HG03439 (cell line): ENCODE data around the gene TRMO.

Experiments
- ATAC-seq: cut with Tn5 transposase; IDR thresholded peaks from one replicate; pipeline ENCODE4 v1.9.1; 2021; ENCODE audit warnings: mild to moderate bottlenecking, moderate library complexity; ENCODE audit not compliant: unreplicated experiment

Gene TRMO

DNA sequence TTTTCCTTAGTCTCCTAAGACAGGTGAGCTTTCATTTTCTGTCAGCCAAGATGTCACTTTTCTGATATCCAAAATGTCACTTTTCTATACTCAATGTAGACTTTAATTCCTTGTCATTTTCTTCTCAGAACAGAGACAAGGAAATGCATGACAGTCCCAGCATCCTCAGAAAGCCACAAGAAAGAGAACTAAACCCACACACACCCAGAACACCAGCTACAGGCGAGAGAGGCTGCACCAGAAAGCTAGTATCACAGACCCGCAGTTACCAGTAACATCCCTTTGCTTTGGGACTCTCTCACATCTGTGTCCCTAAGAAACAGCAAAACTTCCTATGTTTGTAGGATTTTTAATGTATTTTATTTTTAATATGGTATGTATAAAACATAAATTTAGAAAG, 17.1 kb downstream of the TRMO start:
- ATAC-seq: no peak

GRCh38 chr9:97904725-97905124, 17.6 kb downstream of the TRMO start:
- ATAC-seq: no peak

DNA sequence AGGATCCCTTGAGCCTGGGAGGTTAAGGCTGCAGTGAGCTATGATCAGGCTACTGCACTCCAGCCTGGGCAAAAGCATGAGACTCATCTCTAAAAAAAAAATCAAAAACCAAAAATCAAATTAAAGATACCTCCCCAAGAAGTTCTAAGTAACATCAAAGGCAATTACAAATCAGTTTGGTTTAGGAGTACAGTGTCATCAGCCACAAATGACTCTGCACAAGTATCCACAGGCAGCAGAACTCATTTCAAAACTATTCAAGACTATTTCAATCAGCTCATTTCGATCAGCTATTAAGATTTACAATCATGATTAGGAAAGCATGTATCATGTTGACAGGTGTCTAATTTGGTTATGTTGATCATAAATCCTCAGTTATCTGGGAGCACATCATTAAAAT, 19.1 kb downstream of the TRMO start:
- ATAC-seq: no peak

GRCh38 chr9:97900738-97901565, 21.3 kb downstream of the TRMO start:
- ATAC-seq: no peak

- no peak for ATAC-seq
These were observed 22.1 kb downstream of the TRMO start for GRCh38 chr9:97900103-97900737.

- ATAC-seq: no peak
These were observed 26.5 kb downstream of the TRMO start for GRCh38 chr9:97895695-97896332.

DNA sequence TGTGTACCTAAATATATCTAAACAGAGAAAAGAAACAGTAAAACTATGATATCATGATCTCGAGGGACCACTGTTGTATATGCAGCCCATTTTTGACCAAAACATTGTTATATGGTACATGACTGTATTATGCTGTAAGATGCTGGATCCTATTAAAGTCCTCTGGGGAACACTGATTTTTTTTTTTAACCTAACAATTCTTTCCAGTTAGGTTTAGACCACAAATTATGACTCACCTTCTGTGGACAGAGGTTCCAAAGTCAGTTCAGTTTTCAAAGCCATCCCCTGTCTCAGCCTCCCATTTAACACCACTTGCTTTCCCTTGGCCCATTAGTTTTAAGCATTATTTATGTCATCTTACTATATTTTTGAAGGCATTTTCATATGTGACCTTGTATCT, 27.1 kb downstream of the TRMO start:
- no peak for ATAC-seq

DNA sequence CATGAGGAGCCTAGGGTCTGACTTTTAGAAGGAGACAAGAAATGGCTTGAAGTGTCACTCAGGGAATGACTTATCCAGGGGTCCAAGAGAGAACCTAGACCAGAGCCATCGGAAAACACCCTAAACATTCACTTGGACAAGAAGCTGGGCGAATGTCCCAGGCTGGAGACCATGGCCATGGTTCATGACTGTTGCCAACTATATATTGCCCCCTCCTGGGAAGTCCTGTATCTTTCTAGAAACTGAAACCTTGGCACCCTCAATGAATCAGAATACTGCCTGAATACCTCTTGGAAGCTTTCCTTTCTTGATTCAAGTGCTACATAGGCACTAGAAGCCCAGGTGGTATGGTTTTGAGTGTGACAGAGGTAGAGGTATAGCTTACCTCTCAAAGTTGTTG, 29.9 kb downstream of the TRMO start:
- ATAC-seq: no peak

GRCh38 chr9:97891736-97892135, 30.6 kb downstream of the TRMO start:
- ATAC-seq: no peak

- no peak for ATAC-seq
These were observed 32.1 kb downstream of the TRMO start for GRCh38 chr9:97889941-97890887.

DNA sequence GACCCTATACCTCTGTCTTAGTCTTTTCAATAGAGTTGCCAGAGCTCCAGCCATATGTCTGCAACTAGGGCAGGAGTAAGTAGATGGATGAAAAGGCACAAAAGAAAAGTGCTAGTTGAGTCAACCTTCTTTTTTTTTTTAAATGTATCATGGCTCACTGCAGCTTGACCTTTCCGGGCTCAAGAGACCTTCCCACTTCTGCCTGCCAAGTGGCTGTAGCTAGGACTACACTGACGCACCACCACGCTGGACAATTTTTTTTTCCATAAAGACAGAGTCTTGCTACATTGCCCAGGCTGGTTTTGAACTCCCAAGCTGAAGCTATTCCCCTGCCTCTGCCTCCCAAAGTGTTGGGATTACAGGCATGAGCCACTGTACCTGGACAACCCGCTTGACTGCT, 42.0 kb downstream of the TRMO start:
- no peak for ATAC-seq

- ATAC-seq: no peak
These were observed 46.2 kb downstream of the TRMO start for GRCh38 chr9:97876061-97876460.

DNA sequence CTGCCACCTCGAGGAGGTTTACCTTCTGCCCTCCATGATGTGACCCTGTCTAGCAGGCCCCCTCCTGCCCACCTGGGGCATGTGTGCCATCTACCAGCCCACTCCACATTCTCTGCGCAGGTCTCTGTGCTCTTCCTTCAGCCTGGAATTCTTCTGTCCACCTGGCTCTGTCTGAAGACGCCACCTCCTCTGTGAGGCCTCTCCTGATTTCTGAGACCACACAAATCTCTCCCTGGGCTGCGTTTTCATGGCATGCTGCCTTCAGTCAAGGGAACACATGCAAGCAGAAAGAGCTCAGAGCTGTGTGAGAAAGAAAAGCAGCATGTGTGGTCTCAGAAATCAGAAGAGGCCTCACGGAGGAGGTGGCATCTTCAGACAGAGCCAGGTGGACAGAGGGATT, 47.2 kb downstream of the TRMO start:
- ATAC-seq: no peak

DNA sequence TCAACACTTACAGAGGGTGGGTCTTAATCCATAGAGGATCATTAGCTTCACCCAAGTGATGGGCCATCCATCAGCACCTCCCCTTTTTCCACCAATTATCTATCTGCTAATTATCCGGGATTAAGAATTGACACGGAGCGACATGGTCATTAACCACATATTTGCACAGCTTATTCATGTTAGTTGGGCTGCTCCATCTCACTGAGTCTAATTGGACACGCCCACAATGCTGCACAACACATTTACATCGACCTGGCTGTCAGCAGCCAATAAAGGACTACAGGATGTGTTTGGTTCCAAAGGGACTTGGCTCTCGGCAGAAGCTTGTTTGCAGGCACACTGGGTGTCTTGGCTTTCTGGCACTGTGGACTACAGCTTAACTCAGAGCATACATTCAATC, 47.7 kb downstream of the TRMO start:
- no peak for ATAC-seq

DNA sequence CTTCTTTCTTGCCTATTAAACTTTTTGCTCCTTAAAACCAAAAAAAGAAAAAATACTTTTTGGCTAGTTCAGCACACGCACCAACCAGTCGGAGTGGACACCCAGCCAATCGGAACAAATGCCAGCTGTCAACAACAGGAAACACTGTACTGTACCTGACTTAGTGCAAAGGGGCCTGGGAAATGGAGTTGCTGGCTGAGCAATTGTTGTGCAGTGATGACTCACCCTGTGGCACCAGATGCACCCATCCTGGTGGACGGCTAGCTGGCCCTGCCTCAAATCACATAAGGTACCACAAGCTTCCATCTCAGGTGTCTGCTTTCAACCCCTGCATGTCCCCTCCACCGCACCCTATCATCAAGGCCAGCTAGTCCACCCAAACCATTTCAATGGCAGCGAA, 48.4 kb downstream of the TRMO start:
- no peak for ATAC-seq

DNA sequence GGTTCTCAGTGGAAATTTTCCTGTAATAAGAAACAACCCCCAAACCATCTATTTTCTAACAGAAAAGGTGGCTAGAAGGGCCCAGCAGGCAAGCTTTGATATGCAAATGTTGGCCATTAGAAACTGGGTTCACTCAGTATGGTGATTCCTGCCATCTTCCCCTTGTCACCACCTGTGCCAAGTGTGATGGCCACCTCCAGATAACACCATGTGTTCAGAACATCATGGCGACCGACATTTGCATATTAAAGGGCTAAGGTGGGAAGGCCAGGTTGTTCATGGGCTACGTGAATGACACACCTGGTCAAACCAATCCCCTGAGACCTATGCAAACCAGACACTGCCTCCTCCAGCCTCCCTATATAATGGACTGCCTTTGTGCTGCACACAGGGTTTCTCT, 48.9 kb downstream of the TRMO start:
- ATAC-seq: no peak

GRCh38 chr9:97868859-97869258, 53.4 kb downstream of the TRMO start:
- ATAC-seq: no peak

GRCh38 chr9:97866848-97867247, 55.5 kb downstream of the TRMO start:
- no peak for ATAC-seq

GRCh38 chr9:97866300-97866699, 56.0 kb downstream of the TRMO start:
- no peak for ATAC-seq

DNA sequence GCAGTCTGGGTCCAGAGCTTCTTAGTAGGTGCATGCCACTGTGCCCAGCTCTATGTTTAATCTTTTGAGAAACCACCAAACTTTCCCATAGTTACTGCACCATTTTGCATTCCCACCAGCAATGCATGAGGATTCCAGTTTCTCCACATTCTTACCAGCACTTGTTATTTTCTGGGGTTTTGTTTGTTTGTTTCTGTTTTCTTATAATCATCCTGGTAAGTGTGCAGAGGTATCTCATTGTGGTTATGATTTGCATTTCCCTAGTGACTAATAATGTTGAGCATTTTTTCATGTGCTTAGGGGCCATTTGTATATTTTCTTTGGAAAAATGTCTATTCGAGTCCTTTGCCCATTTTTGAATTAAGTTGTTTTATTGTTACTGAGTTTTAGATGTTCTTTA, 57.9 kb downstream of the TRMO start:
- ATAC-seq: no peak

DNA sequence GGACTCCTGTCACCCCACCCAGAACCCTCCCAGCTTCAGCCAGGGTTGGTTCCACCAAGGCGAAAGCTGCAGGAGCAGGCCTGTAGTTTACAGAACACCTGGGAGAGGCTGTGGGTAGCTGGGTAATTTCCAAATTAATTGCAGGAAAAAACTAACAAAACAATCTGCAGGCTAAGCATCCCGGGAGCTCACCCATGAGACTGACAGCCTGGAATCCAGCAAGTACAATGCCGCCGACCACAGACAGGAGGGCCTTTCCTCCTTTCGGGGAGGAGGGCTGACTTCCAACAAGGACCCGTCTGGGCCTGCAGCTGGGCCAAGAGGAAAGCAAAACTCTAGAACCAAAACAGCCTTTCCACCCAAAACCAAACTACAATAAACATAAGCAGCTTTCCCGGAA, 59.0 kb downstream of the TRMO start:
- ATAC-seq: no peak
